Stimulated activated CD8-positive, alpha-beta memory T cell treated with anti-CD3 and anti-CD28 coated beads, Interleukin-12 subunit alpha, Interleukin-12 subunit beta, amount 100 ng/mL, for 1 hour (primary cell): ENCODE results near the gene IL20RA.
"Not testable (repeated sequence)": the region's sequence is repeated elsewhere in the genome, so short reads cannot be mapped to it uniquely, and the experiment has no call there.

Experiments used
- DNase-seq: peaks from one replicate; pipeline ENCODE4 v3.0.0-alpha.2; 2020; ENCODE audit warnings: low read depth

The IL20RA gene

GRCh38 chr6:137006056-137006455 is 38.7 kb downstream of the IL20RA start:
- DNase-seq, result no peak

- no peak for DNase-seq
These were observed 39.7 kb downstream of the IL20RA start for GRCh38 chr6:137005073-137005472.

GRCh38 chr6:137002505-137002904 is 42.3 kb downstream of the IL20RA start:
- DNase-seq, result no peak

GRCh38 chr6:137001977-137002302 is 42.8 kb downstream of the IL20RA start:
- DNase-seq, result no peak

- DNase-seq, result no peak
These were observed 43.3 kb downstream of the IL20RA start for GRCh38 chr6:137001299-137001976.

- no peak for DNase-seq
These were observed 43.9 kb downstream of the IL20RA start for GRCh38 chr6:137000825-137001224.

GRCh38 chr6:136995521-136995920 is 49.2 kb downstream of the IL20RA start:
- DNase-seq, result no peak

- no peak for DNase-seq
These were observed 50.0 kb downstream of the IL20RA start for GRCh38 chr6:136994782-136995181.

GRCh38 chr6:136992113-136992512 is 52.7 kb downstream of the IL20RA start:
- no peak for DNase-seq

GRCh38 chr6:136991646-136992045 is 53.1 kb downstream of the IL20RA start:
- no peak for DNase-seq

GRCh38 chr6:136990754-136991153 is 54.0 kb downstream of the IL20RA start:
- DNase-seq, result no peak

- DNase-seq, result no peak
These were observed 54.6 kb downstream of the IL20RA start for GRCh38 chr6:136990242-136990578.

GRCh38 chr6:136989571-136990241 is 55.1 kb downstream of the IL20RA start:
- DNase-seq, result no peak

- DNase-seq, result no peak
These were observed 57.2 kb downstream of the IL20RA start for GRCh38 chr6:136987526-136987925.

GRCh38 chr6:136985502-136985901 is 59.3 kb downstream of the IL20RA start:
- no peak for DNase-seq

GRCh38 chr6:136984578-136984977 is 60.2 kb downstream of the IL20RA start:
- DNase-seq, result no peak

GRCh38 chr6:136983687-136984086 is 61.1 kb downstream of the IL20RA start:
- no peak for DNase-seq

GRCh38 chr6:136982928-136983327 is 61.8 kb downstream of the IL20RA start:
- DNase-seq, result no peak

GRCh38 chr6:136980070-136980469 is 64.7 kb downstream of the IL20RA start:
- no peak for DNase-seq

- no peak for DNase-seq
These were observed 65.6 kb downstream of the IL20RA start for GRCh38 chr6:136979206-136979605.

GRCh38 chr6:136977075-136977474 is 67.7 kb downstream of the IL20RA start:
- DNase-seq, result no peak

- DNase-seq, result no peak
These were observed 69.6 kb downstream of the IL20RA start for GRCh38 chr6:136975089-136975715.

GRCh38 chr6:136973781-136974180 is 71.0 kb downstream of the IL20RA start:
- DNase-seq, result not testable (repeated sequence)

- no peak for DNase-seq
These were observed 73.2 kb downstream of the IL20RA start for GRCh38 chr6:136971609-136972008.
